Activated B cell treated with CpG ODN at 0.5 μM for 24 hours (primary cell): ENCODE data around the gene NME8. TPM values are rescaled to one million over a fixed set of nuclear protein-coding genes. Genes with fewer than 3 reads are reported as not detected.

Experiments
- ATAC-seq: fragments of 200-7000 bp; cut with Tn5 transposase; one replicate; pipeline ENCODE4 v1.10.0; 2021; ENCODE audit warnings: low read depth, mild to moderate bottlenecking, moderate library complexity
- CTCF ChIA-PET: fragments of 350-600 bp; sonication (Branson Sonifier 250); formaldehyde crosslinking; loops from one replicate; lab custom pipeline; 2021; ENCODE audit warnings: antibody characterized with exemption; lab: Charles Lee
- POLR2A ChIA-PET: fragments of 350-600 bp; sonication (Branson Sonifier 250); formaldehyde crosslinking; loops from one replicate; lab custom pipeline; 2021; ENCODE audit warnings: antibody characterized with exemption; lab: Charles Lee
- DNase-seq: peaks from one replicate; pipeline ENCODE4 v3.0.0; 2022
- H3K27ac Mint-ChIP-seq: one replicate; pipeline ENCODE4 v1.8.0; 2020; ENCODE audit warnings: mixed read lengths
- H3K27me3 Mint-ChIP-seq: one replicate; pipeline ENCODE4 v1.8.0; 2021; ENCODE audit warnings: mixed read lengths
- H3K36me3 Mint-ChIP-seq: one replicate; pipeline ENCODE4 v1.8.0; 2021; ENCODE audit warnings: low read depth, mixed read lengths
- H3K4me1 Mint-ChIP-seq: one replicate; pipeline ENCODE4 v1.8.0; 2021; ENCODE audit warnings: mixed read lengths
- H3K4me3 Mint-ChIP-seq: one replicate; pipeline ENCODE4 v1.8.0; 2020; ENCODE audit warnings: mild to moderate bottlenecking, mixed read lengths
- H3K9me3 Mint-ChIP-seq: one replicate; pipeline ENCODE4 v1.8.0; 2020; ENCODE audit warnings: mixed read lengths
- CTCF ChIP-seq: fragments of 200-600 bp; IDR thresholded peaks from one replicate; pipeline ENCODE4 v1.8.0; 2022; ENCODE audit warnings: antibody characterized with exemption, mild to moderate bottlenecking
- intact Hi-C: fragments of 100-400 bp; cut with micrococcal nuclease; formaldehyde crosslinking; loops from one replicate; pipeline ENCODE4 v1.15.1; 2024
- total RNA-seq: library from RNA; stranded (reverse); gene quantifications from 2 replicates; pipeline ENCODE4 v1.2.3, GENCODE V29; 2022

Gene NME8
- total RNA-seq, 1 donor from 2014 or later = not detected

- CTCF ChIA-PET = no interaction called here
- Mint-ChIP-seq H3K27ac (no peak overlapping the region), H3K27me3 (peaks cover 3% of the 10 kb centered on the region), H3K4me3 (no peak overlapping the region), H3K4me1 (no peaks in the 10 kb centered on the region), H3K9me3 (peaks cover 9% of the 10 kb centered on the region), H3K36me3 (no peaks in the 10 kb centered on the region)
- intact Hi-C loops = no loop called here
- TF ChIP-seq CTCF = no peak
- POLR2A ChIA-PET = no interaction called here
- ATAC-seq (no peak), DNase-seq (no peak)
Observed at GRCh38 chr7:37933018-37933566, 84.7 kb downstream of the NME8 start.

- no peak for DNase-seq
- Mint-ChIP-seq H3K27ac (no peak overlapping the region), H3K4me3 (no peak overlapping the region), H3K27me3 (no peaks in the 10 kb centered on the region), H3K9me3 (peaks cover 3% of the 10 kb centered on the region), H3K4me1 (no peaks in the 10 kb centered on the region), H3K36me3 (no peaks in the 10 kb centered on the region)
- intact Hi-C loops = no loop called here
- ChIA-PET CTCF (no interaction called here), POLR2A (no interaction called here)
- TF ChIP-seq CTCF = no peak
- ATAC-seq = no peak
Observed at GRCh38 chr7:37942934-37943610, 94.7 kb downstream of the NME8 start.

GRCh38 chr7:37943905-37944736, 95.7 kb downstream of the NME8 start:
- CTCF ChIA-PET = no interaction called here
- POLR2A ChIA-PET = no interaction called here
- Mint-ChIP-seq H3K9me3 (peaks cover 3% of the 10 kb centered on the region), H3K27ac (no peak overlapping the region), H3K36me3 (no peaks in the 10 kb centered on the region), H3K4me3 (no peak overlapping the region), H3K4me1 (no peaks in the 10 kb centered on the region), H3K27me3 (no peaks in the 10 kb centered on the region)
- intact Hi-C loops = no loop called here
- ATAC-seq (no peak), DNase-seq (no peak)
- TF ChIP-seq CTCF = no peak

GRCh38 chr7:37944737-37945054, 96.3 kb downstream of the NME8 start:
- Mint-ChIP-seq H3K9me3 (peaks cover 3% of the 10 kb centered on the region), H3K4me1 (no peaks in the 10 kb centered on the region), H3K27me3 (no peaks in the 10 kb centered on the region), H3K27ac (no peak overlapping the region), H3K36me3 (no peaks in the 10 kb centered on the region), H3K4me3 (no peak overlapping the region)
- POLR2A ChIA-PET = no interaction called here
- CTCF ChIA-PET = no interaction called here
- ATAC-seq (no peak), DNase-seq (no peak)
- intact Hi-C loops = no loop called here
- TF ChIP-seq CTCF = no peak

- Mint-ChIP-seq H3K27ac (no peak overlapping the region), H3K36me3 (no peaks in the 10 kb centered on the region), H3K27me3 (no peaks in the 10 kb centered on the region)
Observed at GRCh38 chr7:37945336-37945735, 96.9 kb downstream of the NME8 start.

More at GRCh38 chr7:37945336-37945735, 96.9 kb downstream of the NME8 start:
- TF ChIP-seq CTCF = no peak
- no peak overlapping the region for H3K4me3 Mint-ChIP-seq
- ChIA-PET POLR2A (no interaction called here), CTCF (no interaction called here)
- DNase-seq (no peak), ATAC-seq (no peak)
- H3K9me3 Mint-ChIP-seq = peaks cover 3% of the 10 kb centered on the region
- no peaks in the 10 kb centered on the region for H3K4me1 Mint-ChIP-seq
- intact Hi-C loops = no loop called here
